ENCODE measurements around the gene NPAS3.

- TF ChIP-seq CTCF (IDR thresholded peaks at IDR 0.05) (no peak), POLR2A (IDR thresholded peaks at IDR 0.05) (no peak)
These were observed 447.5 kb downstream of the NPAS3 start for GRCh38 chr14:33386140-33386539.
